GM12872 (cell line): ENCODE results near the gene HNRNPAB.

ENCODE experiments used
- CTCF ChIP-seq: IDR thresholded peaks from 3 replicates; pipeline ENCODE4 v1.5.1; 2011; ENCODE audit warnings: low read depth, mild to moderate bottlenecking, low read length, moderate library complexity; ENCODE audit not compliant: insufficient read depth

HNRNPAB gene

DNA sequence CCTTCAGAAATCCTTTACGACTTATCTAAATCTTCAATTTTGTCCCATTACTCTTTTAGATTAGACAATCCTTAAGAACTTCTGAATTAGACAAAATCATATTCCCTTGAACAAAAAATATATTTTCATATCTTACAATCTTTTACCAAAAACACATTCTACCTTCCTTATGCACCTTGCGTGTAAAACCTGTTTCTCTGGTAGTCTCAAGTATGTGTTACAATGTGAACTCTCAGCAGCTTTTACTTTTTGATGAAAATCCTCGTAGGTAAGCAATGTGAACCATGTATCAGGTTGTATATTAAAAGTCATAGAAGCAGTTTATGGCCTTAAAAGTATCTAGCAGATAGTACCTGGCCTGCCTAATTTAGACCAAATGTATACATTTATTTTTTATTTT is 29.9 kb upstream of the HNRNPAB start:
- no peak for TF ChIP-seq CTCF

DNA sequence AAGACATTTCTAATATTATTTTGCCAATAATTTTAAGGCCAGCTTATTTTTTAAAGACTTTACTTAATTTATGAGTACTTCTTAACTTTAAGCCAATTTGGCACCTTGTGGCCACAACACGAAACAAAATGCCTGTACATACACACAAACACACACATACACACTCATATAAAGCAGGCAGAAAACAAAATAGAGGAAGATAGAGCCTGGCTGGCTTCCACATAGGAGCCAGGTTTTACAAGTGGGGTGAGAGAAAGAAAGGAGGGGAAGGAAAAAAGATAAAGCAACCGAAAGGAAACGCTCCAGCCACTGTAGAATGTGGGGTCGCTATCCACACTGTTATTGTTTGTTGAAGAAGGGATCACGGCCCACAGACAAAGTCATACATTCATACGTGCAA is 27.5 kb upstream of the HNRNPAB start:
- no peak for TF ChIP-seq CTCF

- TF ChIP-seq CTCF = no peak
These were observed 26.8 kb upstream of the HNRNPAB start for GRCh38 chr5:178177569-178177968.

GRCh38 chr5:178180141-178180863 is 24.0 kb upstream of the HNRNPAB start:
- TF ChIP-seq CTCF = no peak

GRCh38 chr5:178182158-178182876 is 22.0 kb upstream of the HNRNPAB start:
- TF ChIP-seq CTCF = no peak

DNA sequence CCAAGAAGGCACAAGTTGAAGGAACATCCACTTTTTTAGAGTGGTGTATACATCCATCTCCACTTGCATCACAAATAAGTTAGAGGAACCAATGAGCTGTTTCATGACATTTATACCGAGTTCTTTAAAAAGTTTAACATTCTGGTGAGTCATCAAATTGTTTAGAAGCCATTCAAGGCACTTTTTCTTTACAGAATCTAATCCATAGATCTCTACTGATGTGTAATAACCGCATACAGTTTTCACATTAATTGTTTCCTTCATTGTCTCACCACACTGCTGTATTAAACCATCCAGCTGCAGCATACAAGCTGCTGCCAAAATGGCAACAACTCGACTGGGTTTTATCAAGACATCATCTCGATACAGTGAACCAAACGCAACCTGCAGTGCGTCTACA is 17.9 kb upstream of the HNRNPAB start:
- no peak for TF ChIP-seq CTCF

- no peak for TF ChIP-seq CTCF
These were observed 17.3 kb upstream of the HNRNPAB start, which contains the start of gene GMCL2 for GRCh38 chr5:178187014-178187413. TSS of gene GMCL2 (minus strand) at chr5:178187371. CDS start at chr5:178187299, 72 bp downstream.
